WTC11 (cell line): Measurements from ENCODE around the gene TERF2IP. TPM values are rescaled to one million over a fixed set of nuclear protein-coding genes. Genes with fewer than 3 reads are reported as not detected.

Source experiments
- ATAC-seq: fragments of 200-7000 bp; cut with Tn5 transposase; 2 replicates; pipeline ENCODE4 v1.10.0; 2021; ENCODE audit warnings: mild to moderate bottlenecking, moderate library complexity
- CTCF ChIA-PET: fragments of 300-600 bp; sonication (Branson Sonifier 250); formaldehyde crosslinking; loops from one replicate; lab custom pipeline; 2021; ENCODE audit warnings: antibody characterized with exemption; lab: Charles Lee
- POLR2A ChIA-PET: fragments of 350-600 bp; sonication (Branson Sonifier 250); formaldehyde crosslinking; loops from one replicate; lab custom pipeline; 2021; ENCODE audit warnings: antibody characterized with exemption; lab: Charles Lee
- DNase-seq: peaks from one replicate; pipeline ENCODE4 v3.0.0; 2021; ENCODE audit warnings: low spot score
- H3K27ac Mint-ChIP-seq: 2 replicates; pipeline ENCODE4 v1.8.0; 2021; ENCODE audit warnings: mixed read lengths
- H3K27me3 Mint-ChIP-seq: 2 replicates; pipeline ENCODE4 v1.8.0; 2021; ENCODE audit warnings: low read depth, mild to moderate bottlenecking, moderate library complexity, mixed read lengths
- H3K36me3 Mint-ChIP-seq: 2 replicates; pipeline ENCODE4 v1.8.0; 2021; ENCODE audit warnings: mixed read lengths
- H3K4me1 Mint-ChIP-seq: 2 replicates; pipeline ENCODE4 v1.8.0; 2022; ENCODE audit warnings: mixed read lengths
- H3K4me3 Mint-ChIP-seq: 2 replicates; pipeline ENCODE4 v1.8.0; 2021; ENCODE audit warnings: mild to moderate bottlenecking, moderate library complexity, mixed read lengths
- H3K9me3 Mint-ChIP-seq: 2 replicates; pipeline ENCODE4 v1.8.0; 2021; ENCODE audit warnings: mixed read lengths
- CBFB ChIP-seq: sonication (generic); formaldehyde crosslinking; IDR thresholded peaks from 2 replicates; pipeline ENCODE4 v1.8.1; 2022; ENCODE audit warnings: mild to moderate bottlenecking, low read depth, missing genetic modification reagents
- EMX1 ChIP-seq: fragments of 250-450 bp; sonication (Bioruptor Pico); IDR thresholded peaks from 2 replicates; pipeline ENCODE4 v1.8.0; 2021; ENCODE audit warnings: mild to moderate bottlenecking
- ESRRA ChIP-seq: sonication (generic); formaldehyde crosslinking; IDR thresholded peaks from 2 replicates; pipeline ENCODE4 v1.8.1; 2022; ENCODE audit warnings: mild to moderate bottlenecking, missing genetic modification reagents, borderline replicate concordance
- NFE2L1 ChIP-seq: sonication (generic); formaldehyde crosslinking; IDR thresholded peaks from 2 replicates; pipeline ENCODE4 v1.8.1; 2023; ENCODE audit warnings: missing genetic modification reagents
- SOX15 ChIP-seq: fragments of 250-450 bp; sonication (Bioruptor Pico); IDR thresholded peaks from 2 replicates; pipeline ENCODE4 v1.9.0; 2021; ENCODE audit warnings: mild to moderate bottlenecking
- TEAD4 ChIP-seq: sonication (generic); formaldehyde crosslinking; IDR thresholded peaks from 2 replicates; pipeline ENCODE4 v1.8.0; 2022; ENCODE audit warnings: mild to moderate bottlenecking, missing genetic modification reagents
- ZBTB21 ChIP-seq: sonication (generic); formaldehyde crosslinking; IDR thresholded peaks from 2 replicates; pipeline ENCODE4 v1.8.1; 2023; ENCODE audit warnings: mild to moderate bottlenecking, missing genetic modification reagents, borderline replicate concordance
- ZNF423 ChIP-seq: fragments of 250-450 bp; sonication (Bioruptor Pico); IDR thresholded peaks from 2 replicates; pipeline ENCODE4 v2.1.2; 2022; ENCODE audit warnings: mild to moderate bottlenecking, moderate library complexity
- total RNA-seq: library from RNA; stranded (reverse); gene quantifications from 3 replicates; pipeline ENCODE4 v1.2.3, GENCODE V29; 2021
- TF ChIP-seq, protein P1 (sequence below): fragments of 250-450 bp; sonication (Bioruptor Pico); IDR thresholded peaks from 2 replicates; pipeline ENCODE4 v1.9.0; 2021; ENCODE audit warnings: mild to moderate bottlenecking
- TF ChIP-seq, protein P2 (sequence below): sonication (generic); formaldehyde crosslinking; IDR thresholded peaks from 2 replicates; pipeline ENCODE4 v1.8.0; 2022; ENCODE audit warnings: missing genetic modification reagents
- TF ChIP-seq, protein P3 (sequence below): fragments of 250-450 bp; sonication (Bioruptor Pico); IDR thresholded peaks from 2 replicates; pipeline ENCODE4 v1.9.0; 2021; ENCODE audit warnings: moderate library complexity, mild to moderate bottlenecking, inconsistent platforms, borderline replicate concordance
- TF ChIP-seq, protein P4 (sequence below): sonication (generic); formaldehyde crosslinking; IDR thresholded peaks from 2 replicates; pipeline ENCODE4 v1.8.1; 2023; ENCODE audit warnings: mild to moderate bottlenecking, moderate library complexity, missing genetic modification reagents
- TF ChIP-seq, protein P5 (sequence below): sonication (generic); formaldehyde crosslinking; IDR thresholded peaks from 2 replicates; pipeline ENCODE4 v1.8.1; 2022; ENCODE audit warnings: missing genetic modification reagents, borderline replicate concordance
- TF ChIP-seq, protein P6 (sequence below): sonication (generic); formaldehyde crosslinking; IDR thresholded peaks from 2 replicates; pipeline ENCODE4 v1.8.0; 2022; ENCODE audit warnings: mild to moderate bottlenecking, missing genetic modification reagents
- TF ChIP-seq, protein P7 (sequence below): sonication (generic); formaldehyde crosslinking; IDR thresholded peaks from 2 replicates; pipeline ENCODE4 v1.8.0; 2023; ENCODE audit warnings: missing genetic modification reagents, mild to moderate bottlenecking, borderline replicate concordance

Gene TERF2IP
- total RNA-seq, 1 experiment from 2014 or later, result 14.7 TPM

DNA sequence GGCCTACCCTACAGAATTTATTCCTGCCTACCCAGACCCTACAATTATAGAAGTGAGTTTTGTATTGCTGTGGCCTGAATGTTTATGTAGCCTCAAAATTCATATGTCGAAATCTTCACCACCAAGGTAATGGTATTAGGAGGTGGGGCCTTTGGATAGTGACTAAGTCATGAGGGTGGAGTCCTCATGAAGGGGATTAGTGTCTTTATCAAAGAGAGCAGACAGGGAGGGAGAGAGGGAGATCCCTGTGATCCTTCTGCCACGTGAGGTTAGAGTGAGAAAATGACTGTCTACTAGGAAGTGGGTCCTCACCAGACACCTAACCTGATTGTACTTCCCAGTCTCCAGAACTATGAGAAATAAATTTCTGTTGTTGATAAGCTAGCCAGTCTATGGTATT, 54.7 kb downstream of the TERF2IP start (continued):
- TF ChIP-seq, protein P1, sequence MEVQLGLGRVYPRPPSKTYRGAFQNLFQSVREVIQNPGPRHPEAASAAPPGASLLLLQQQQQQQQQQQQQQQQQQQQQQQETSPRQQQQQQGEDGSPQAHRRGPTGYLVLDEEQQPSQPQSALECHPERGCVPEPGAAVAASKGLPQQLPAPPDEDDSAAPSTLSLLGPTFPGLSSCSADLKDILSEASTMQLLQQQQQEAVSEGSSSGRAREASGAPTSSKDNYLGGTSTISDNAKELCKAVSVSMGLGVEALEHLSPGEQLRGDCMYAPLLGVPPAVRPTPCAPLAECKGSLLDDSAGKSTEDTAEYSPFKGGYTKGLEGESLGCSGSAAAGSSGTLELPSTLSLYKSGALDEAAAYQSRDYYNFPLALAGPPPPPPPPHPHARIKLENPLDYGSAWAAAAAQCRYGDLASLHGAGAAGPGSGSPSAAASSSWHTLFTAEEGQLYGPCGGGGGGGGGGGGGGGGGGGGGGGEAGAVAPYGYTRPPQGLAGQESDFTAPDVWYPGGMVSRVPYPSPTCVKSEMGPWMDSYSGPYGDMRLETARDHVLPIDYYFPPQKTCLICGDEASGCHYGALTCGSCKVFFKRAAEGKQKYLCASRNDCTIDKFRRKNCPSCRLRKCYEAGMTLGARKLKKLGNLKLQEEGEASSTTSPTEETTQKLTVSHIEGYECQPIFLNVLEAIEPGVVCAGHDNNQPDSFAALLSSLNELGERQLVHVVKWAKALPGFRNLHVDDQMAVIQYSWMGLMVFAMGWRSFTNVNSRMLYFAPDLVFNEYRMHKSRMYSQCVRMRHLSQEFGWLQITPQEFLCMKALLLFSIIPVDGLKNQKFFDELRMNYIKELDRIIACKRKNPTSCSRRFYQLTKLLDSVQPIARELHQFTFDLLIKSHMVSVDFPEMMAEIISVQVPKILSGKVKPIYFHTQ, result no peak

DNA sequence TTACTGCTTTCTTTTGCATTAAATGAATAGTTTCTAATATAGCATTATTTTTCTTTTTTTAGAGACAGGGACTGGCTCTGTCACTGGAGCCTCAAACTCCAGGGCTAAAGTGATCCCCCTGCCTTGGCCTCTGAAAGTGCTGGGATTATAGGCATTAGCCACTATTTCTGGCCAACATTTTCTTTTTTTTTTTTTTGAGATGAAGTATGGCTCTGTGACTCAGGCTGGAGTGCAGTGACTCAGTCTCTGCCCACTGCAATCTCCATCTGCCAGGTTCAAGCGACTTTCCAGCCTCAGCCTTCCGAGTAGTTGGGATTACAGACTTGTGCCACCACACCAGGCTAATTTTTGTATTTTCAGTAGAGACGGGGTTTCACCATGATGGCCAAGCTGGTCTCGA, 55.7 kb downstream of the TERF2IP start:
- Mint-ChIP-seq H3K27me3 (peaks cover 7% of the 10 kb centered on the region), H3K9me3 (peaks cover 51% of the 10 kb centered on the region), H3K4me3 (no peak overlapping the region), H3K27ac (no peak overlapping the region), H3K36me3 (peaks cover 7% of the 10 kb centered on the region), H3K4me1 (no peaks in the 10 kb centered on the region; the same call in 1 of the 2 replicates)
- DNase-seq, result no peak
- ChIA-PET POLR2A (no interaction called here), CTCF (no interaction called here)
- no peak for ATAC-seq
- TF ChIP-seq ZBTB21 (CRISPR knock-in tag), result no peak
- TF ChIP-seq, protein P2, sequence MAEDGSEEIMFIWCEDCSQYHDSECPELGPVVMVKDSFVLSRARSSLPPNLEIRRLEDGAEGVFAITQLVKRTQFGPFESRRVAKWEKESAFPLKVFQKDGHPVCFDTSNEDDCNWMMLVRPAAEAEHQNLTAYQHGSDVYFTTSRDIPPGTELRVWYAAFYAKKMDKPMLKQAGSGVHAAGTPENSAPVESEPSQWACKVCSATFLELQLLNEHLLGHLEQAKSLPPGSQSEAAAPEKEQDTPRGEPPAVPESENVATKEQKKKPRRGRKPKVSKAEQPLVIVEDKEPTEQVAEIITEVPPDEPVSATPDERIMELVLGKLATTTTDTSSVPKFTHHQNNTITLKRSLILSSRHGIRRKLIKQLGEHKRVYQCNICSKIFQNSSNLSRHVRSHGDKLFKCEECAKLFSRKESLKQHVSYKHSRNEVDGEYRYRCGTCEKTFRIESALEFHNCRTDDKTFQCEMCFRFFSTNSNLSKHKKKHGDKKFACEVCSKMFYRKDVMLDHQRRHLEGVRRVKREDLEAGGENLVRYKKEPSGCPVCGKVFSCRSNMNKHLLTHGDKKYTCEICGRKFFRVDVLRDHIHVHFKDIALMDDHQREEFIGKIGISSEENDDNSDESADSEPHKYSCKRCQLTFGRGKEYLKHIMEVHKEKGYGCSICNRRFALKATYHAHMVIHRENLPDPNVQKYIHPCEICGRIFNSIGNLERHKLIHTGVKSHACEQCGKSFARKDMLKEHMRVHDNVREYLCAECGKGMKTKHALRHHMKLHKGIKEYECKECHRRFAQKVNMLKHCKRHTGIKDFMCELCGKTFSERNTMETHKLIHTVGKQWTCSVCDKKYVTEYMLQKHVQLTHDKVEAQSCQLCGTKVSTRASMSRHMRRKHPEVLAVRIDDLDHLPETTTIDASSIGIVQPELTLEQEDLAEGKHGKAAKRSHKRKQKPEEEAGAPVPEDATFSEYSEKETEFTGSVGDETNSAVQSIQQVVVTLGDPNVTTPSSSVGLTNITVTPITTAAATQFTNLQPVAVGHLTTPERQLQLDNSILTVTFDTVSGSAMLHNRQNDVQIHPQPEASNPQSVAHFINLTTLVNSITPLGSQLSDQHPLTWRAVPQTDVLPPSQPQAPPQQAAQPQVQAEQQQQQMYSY (CRISPR knock-in tag), result no peak
- TF ChIP-seq, protein P3, sequence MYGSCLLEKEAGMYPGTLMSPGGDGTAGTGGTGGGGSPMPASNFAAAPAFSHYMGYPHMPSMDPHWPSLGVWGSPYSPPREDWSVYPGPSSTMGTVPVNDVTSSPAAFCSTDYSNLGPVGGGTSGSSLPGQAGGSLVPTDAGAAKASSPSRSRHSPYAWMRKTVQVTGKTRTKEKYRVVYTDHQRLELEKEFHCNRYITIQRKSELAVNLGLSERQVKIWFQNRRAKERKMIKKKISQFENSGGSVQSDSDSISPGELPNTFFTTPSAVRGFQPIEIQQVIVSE, result no peak
- TF ChIP-seq CBFB (CRISPR knock-in tag), result no peak
- TF ChIP-seq, protein P4, sequence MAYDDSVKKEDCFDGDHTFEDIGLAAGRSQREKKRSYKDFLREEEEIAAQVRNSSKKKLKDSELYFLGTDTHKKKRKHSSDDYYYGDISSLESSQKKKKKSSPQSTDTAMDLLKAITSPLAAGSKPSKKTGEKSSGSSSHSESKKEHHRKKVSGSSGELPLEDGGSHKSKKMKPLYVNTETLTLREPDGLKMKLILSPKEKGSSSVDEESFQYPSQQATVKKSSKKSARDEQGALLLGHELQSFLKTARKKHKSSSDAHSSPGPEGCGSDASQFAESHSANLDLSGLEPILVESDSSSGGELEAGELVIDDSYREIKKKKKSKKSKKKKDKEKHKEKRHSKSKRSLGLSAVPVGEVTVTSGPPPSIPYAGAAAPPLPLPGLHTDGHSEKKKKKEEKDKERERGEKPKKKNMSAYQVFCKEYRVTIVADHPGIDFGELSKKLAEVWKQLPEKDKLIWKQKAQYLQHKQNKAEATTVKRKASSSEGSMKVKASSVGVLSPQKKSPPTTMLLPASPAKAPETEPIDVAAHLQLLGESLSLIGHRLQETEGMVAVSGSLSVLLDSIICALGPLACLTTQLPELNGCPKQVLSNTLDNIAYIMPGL (CRISPR knock-in tag), result no peak
- TF ChIP-seq, protein P5, sequence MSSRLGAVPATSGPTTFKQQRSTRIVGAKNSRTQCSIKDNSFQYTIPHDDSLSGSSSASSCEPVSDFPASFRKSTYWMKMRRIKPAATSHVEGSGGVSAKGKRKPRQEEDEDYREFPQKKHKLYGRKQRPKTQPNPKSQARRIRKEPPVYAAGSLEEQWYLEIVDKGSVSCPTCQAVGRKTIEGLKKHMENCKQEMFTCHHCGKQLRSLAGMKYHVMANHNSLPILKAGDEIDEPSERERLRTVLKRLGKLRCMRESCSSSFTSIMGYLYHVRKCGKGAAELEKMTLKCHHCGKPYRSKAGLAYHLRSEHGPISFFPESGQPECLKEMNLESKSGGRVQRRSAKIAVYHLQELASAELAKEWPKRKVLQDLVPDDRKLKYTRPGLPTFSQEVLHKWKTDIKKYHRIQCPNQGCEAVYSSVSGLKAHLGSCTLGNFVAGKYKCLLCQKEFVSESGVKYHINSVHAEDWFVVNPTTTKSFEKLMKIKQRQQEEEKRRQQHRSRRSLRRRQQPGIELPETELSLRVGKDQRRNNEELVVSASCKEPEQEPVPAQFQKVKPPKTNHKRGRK (CRISPR knock-in tag), result no peak
- TF ChIP-seq, protein P6, sequence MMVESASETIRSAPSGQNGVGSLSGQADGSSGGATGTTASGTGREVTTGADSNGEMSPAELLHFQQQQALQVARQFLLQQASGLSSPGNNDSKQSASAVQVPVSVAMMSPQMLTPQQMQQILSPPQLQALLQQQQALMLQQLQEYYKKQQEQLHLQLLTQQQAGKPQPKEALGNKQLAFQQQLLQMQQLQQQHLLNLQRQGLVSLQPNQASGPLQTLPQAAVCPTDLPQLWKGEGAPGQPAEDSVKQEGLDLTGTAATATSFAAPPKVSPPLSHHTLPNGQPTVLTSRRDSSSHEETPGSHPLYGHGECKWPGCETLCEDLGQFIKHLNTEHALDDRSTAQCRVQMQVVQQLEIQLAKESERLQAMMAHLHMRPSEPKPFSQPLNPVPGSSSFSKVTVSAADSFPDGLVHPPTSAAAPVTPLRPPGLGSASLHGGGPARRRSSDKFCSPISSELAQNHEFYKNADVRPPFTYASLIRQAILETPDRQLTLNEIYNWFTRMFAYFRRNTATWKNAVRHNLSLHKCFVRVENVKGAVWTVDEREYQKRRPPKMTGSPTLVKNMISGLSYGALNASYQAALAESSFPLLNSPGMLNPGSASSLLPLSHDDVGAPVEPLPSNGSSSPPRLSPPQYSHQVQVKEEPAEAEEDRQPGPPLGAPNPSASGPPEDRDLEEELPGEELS, result no peak
- TF ChIP-seq ESRRA (CRISPR knock-in tag), result no peak
- TF ChIP-seq EMX1 (CRISPR knock-in tag), result no peak
- TF ChIP-seq, protein P7, sequence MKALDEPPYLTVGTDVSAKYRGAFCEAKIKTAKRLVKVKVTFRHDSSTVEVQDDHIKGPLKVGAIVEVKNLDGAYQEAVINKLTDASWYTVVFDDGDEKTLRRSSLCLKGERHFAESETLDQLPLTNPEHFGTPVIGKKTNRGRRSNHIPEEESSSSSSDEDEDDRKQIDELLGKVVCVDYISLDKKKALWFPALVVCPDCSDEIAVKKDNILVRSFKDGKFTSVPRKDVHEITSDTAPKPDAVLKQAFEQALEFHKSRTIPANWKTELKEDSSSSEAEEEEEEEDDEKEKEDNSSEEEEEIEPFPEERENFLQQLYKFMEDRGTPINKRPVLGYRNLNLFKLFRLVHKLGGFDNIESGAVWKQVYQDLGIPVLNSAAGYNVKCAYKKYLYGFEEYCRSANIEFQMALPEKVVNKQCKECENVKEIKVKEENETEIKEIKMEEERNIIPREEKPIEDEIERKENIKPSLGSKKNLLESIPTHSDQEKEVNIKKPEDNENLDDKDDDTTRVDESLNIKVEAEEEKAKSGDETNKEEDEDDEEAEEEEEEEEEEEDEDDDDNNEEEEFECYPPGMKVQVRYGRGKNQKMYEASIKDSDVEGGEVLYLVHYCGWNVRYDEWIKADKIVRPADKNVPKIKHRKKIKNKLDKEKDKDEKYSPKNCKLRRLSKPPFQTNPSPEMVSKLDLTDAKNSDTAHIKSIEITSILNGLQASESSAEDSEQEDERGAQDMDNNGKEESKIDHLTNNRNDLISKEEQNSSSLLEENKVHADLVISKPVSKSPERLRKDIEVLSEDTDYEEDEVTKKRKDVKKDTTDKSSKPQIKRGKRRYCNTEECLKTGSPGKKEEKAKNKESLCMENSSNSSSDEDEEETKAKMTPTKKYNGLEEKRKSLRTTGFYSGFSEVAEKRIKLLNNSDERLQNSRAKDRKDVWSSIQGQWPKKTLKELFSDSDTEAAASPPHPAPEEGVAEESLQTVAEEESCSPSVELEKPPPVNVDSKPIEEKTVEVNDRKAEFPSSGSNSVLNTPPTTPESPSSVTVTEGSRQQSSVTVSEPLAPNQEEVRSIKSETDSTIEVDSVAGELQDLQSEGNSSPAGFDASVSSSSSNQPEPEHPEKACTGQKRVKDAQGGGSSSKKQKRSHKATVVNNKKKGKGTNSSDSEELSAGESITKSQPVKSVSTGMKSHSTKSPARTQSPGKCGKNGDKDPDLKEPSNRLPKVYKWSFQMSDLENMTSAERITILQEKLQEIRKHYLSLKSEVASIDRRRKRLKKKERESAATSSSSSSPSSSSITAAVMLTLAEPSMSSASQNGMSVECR (CRISPR knock-in tag), result no peak
- TF ChIP-seq SOX15 (CRISPR knock-in tag), result no peak
- TF ChIP-seq NFE2L1 (CRISPR knock-in tag), result no peak
- TF ChIP-seq, protein P1, result no peak
- no peak for TF ChIP-seq ZNF423 (CRISPR knock-in tag)
- TF ChIP-seq TEAD4 (CRISPR knock-in tag), result no peak
